ENCODE data around the gene WNT2B.

- TF ChIP-seq, protein P1, sequence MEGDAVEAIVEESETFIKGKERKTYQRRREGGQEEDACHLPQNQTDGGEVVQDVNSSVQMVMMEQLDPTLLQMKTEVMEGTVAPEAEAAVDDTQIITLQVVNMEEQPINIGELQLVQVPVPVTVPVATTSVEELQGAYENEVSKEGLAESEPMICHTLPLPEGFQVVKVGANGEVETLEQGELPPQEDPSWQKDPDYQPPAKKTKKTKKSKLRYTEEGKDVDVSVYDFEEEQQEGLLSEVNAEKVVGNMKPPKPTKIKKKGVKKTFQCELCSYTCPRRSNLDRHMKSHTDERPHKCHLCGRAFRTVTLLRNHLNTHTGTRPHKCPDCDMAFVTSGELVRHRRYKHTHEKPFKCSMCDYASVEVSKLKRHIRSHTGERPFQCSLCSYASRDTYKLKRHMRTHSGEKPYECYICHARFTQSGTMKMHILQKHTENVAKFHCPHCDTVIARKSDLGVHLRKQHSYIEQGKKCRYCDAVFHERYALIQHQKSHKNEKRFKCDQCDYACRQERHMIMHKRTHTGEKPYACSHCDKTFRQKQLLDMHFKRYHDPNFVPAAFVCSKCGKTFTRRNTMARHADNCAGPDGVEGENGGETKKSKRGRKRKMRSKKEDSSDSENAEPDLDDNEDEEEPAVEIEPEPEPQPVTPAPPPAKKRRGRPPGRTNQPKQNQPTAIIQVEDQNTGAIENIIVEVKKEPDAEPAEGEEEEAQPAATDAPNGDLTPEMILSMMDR (IDR thresholded peaks at IDR 0.05; ENCODE audit: insufficient read depth, low read length) = no peak
- TF ChIP-seq POLR2AphosphoS5 (IDR thresholded peaks at IDR 0.05; ENCODE audit: low read depth) (no peak), REST (IDR thresholded peaks at IDR 0.05; ENCODE audit: insufficient replicate concordance, low read depth) (no peak), SPI1 (IDR thresholded peaks at IDR 0.05; ENCODE audit: borderline replicate concordance, low read depth) (no peak), GABPA (IDR thresholded peaks at IDR 0.05; ENCODE audit: low read depth) (no peak)
Measured at GRCh38 chr1:112510340-112510739, 1.6 kb downstream of the WNT2B start.
